ENCODE results near the gene ATOX1.

The ATOX1 gene

GRCh38 chr5:151729597-151729996 is 28.8 kb downstream of the ATOX1 start:
- peak; percentile 69 for TF ChIP-seq GATA2 (IDR thresholded peaks at IDR 0.05; ENCODE audit: low read depth, low read length)

GRCh38 chr5:151724360-151724759 is 34.1 kb downstream of the ATOX1 start:
- no peak for TF ChIP-seq GATA2 (IDR thresholded peaks at IDR 0.05; ENCODE audit: low read depth, low read length)
- TF ChIP-seq GATA3 (IDR thresholded peaks at IDR 0.05; ENCODE audit: low read depth, low read length), result no peak

GRCh38 chr5:151722546-151722945 is 35.9 kb downstream of the ATOX1 start:
- TF ChIP-seq GATA2 (IDR thresholded peaks at IDR 0.05; ENCODE audit: low read depth, low read length) (no peak), GATA3 (IDR thresholded peaks at IDR 0.05; ENCODE audit: low read depth, low read length) (no peak)

- TF ChIP-seq GATA3 (IDR thresholded peaks at IDR 0.05; ENCODE audit: low read depth, low read length) (no peak), GATA2 (IDR thresholded peaks at IDR 0.05; ENCODE audit: low read depth, low read length) (no peak)
Observed at GRCh38 chr5:151721812-151722391, 36.5 kb downstream of the ATOX1 start.

GRCh38 chr5:151721087-151721646 is 37.3 kb downstream of the ATOX1 start:
- TF ChIP-seq GATA2 (IDR thresholded peaks at IDR 0.05; ENCODE audit: low read depth, low read length), result no peak
- no peak for TF ChIP-seq GATA3 (IDR thresholded peaks at IDR 0.05; ENCODE audit: low read depth, low read length)

- TF ChIP-seq GATA3 (IDR thresholded peaks at IDR 0.05; ENCODE audit: low read depth, low read length) (no peak), GATA2 (IDR thresholded peaks at IDR 0.05; ENCODE audit: low read depth, low read length) (no peak)
Observed at GRCh38 chr5:151720215-151720614, 38.2 kb downstream of the ATOX1 start.

GRCh38 chr5:151719228-151720000 is 39.0 kb downstream of the ATOX1 start:
- TF ChIP-seq GATA3 (IDR thresholded peaks at IDR 0.05; ENCODE audit: low read depth, low read length) (no peak), GATA2 (IDR thresholded peaks at IDR 0.05; ENCODE audit: low read depth, low read length) (no peak)

GRCh38 chr5:151718646-151719045 is 39.8 kb downstream of the ATOX1 start:
- TF ChIP-seq GATA2 (IDR thresholded peaks at IDR 0.05; ENCODE audit: low read depth, low read length) (no peak), GATA3 (IDR thresholded peaks at IDR 0.05; ENCODE audit: low read depth, low read length) (no peak)

- TF ChIP-seq GATA3 (IDR thresholded peaks at IDR 0.05; ENCODE audit: low read depth, low read length) (no peak), GATA2 (IDR thresholded peaks at IDR 0.05; ENCODE audit: low read depth, low read length) (no peak)
Observed at GRCh38 chr5:151718153-151718552, 40.3 kb downstream of the ATOX1 start.

GRCh38 chr5:151717416-151717815 is 41.0 kb downstream of the ATOX1 start:
- TF ChIP-seq GATA2 (IDR thresholded peaks at IDR 0.05; ENCODE audit: low read depth, low read length) (no peak), GATA3 (IDR thresholded peaks at IDR 0.05; ENCODE audit: low read depth, low read length) (no peak)

- TF ChIP-seq GATA3 (IDR thresholded peaks at IDR 0.05; ENCODE audit: low read depth, low read length), result no peak
Observed at GRCh38 chr5:151709109-151709735, 49.2 kb downstream of the ATOX1 start.

GRCh38 chr5:151708126-151708525 is 50.3 kb downstream of the ATOX1 start:
- TF ChIP-seq GATA3 (IDR thresholded peaks at IDR 0.05; ENCODE audit: low read depth, low read length) (no peak), GATA2 (IDR thresholded peaks at IDR 0.05; ENCODE audit: low read depth, low read length) (no peak)

GRCh38 chr5:151707567-151707966 is 50.9 kb downstream of the ATOX1 start:
- TF ChIP-seq GATA3 (IDR thresholded peaks at IDR 0.05; ENCODE audit: low read depth, low read length), result no peak
- no peak for TF ChIP-seq GATA2 (IDR thresholded peaks at IDR 0.05; ENCODE audit: low read depth, low read length)

GRCh38 chr5:151706906-151707305 is 51.5 kb downstream of the ATOX1 start:
- no peak for TF ChIP-seq GATA3 (IDR thresholded peaks at IDR 0.05; ENCODE audit: low read depth, low read length)
- no peak for TF ChIP-seq GATA2 (IDR thresholded peaks at IDR 0.05; ENCODE audit: low read depth, low read length)

- TF ChIP-seq GATA2 (IDR thresholded peaks at IDR 0.05; ENCODE audit: low read depth, low read length) (no peak), GATA3 (IDR thresholded peaks at IDR 0.05; ENCODE audit: low read depth, low read length) (no peak)
Observed at GRCh38 chr5:151703780-151704179, 54.7 kb downstream of the ATOX1 start.

Measured in SH-SY5Y (cell line).